IPS-20b (cell line): ENCODE data around the gene ROBO2.

Experiments
- H3K27ac ChIP-seq: one replicate; pipeline ENCODE4 v1.5.1; 2013; ENCODE audit warnings: low read length
- H3K27me3 ChIP-seq: 2 replicates; pipeline ENCODE4 v1.6.1; 2013; ENCODE audit warnings: mild to moderate bottlenecking, low read length, inconsistent platforms; ENCODE audit not compliant: insufficient read depth
- H3K36me3 ChIP-seq: 2 replicates; pipeline ENCODE4 v1.6.1; 2013; ENCODE audit warnings: low read depth, mild to moderate bottlenecking, inconsistent platforms, low read length, moderate library complexity; ENCODE audit not compliant: insufficient read depth
- H3K4me1 ChIP-seq: 2 replicates; pipeline ENCODE4 v1.6.1; 2013; ENCODE audit warnings: mild to moderate bottlenecking, control low read depth, inconsistent platforms, low read length, moderate library complexity; ENCODE audit not compliant: insufficient read depth
- H3K4me3 ChIP-seq: 2 replicates; pipeline ENCODE4 v1.5.1; 2013; ENCODE audit warnings: mild to moderate bottlenecking, low read length, inconsistent platforms
- H3K9ac ChIP-seq: 2 replicates; pipeline ENCODE4 v1.6.1; 2013; ENCODE audit warnings: low read depth, mild to moderate bottlenecking, inconsistent platforms, low read length, moderate library complexity
- H3K9me3 ChIP-seq: 2 replicates; pipeline ENCODE4 v1.6.1; 2013; ENCODE audit warnings: mild to moderate bottlenecking, low read depth, low read length, inconsistent platforms; ENCODE audit not compliant: insufficient read depth

ROBO2 gene, protein sequence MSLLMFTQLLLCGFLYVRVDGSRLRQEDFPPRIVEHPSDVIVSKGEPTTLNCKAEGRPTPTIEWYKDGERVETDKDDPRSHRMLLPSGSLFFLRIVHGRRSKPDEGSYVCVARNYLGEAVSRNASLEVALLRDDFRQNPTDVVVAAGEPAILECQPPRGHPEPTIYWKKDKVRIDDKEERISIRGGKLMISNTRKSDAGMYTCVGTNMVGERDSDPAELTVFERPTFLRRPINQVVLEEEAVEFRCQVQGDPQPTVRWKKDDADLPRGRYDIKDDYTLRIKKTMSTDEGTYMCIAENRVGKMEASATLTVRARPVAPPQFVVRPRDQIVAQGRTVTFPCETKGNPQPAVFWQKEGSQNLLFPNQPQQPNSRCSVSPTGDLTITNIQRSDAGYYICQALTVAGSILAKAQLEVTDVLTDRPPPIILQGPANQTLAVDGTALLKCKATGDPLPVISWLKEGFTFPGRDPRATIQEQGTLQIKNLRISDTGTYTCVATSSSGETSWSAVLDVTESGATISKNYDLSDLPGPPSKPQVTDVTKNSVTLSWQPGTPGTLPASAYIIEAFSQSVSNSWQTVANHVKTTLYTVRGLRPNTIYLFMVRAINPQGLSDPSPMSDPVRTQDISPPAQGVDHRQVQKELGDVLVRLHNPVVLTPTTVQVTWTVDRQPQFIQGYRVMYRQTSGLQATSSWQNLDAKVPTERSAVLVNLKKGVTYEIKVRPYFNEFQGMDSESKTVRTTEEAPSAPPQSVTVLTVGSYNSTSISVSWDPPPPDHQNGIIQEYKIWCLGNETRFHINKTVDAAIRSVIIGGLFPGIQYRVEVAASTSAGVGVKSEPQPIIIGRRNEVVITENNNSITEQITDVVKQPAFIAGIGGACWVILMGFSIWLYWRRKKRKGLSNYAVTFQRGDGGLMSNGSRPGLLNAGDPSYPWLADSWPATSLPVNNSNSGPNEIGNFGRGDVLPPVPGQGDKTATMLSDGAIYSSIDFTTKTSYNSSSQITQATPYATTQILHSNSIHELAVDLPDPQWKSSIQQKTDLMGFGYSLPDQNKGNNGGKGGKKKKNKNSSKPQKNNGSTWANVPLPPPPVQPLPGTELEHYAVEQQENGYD (N-terminal part only)

GRCh38 chr3:77039606-77040171, at the start of gene ROBO2:
Gene ROBO2, plus strand, starts transcription at chr3:77040099. Its CDS starts 687 bp downstream, at chr3:77040786.
- H3K9ac ChIP-seq, result peak within 1 kb of the TSS; percentile 75; the same call in 1 of the 2 replicates

GRCh38 chr3:76990606-76991005, 49.3 kb upstream of the ROBO2 start:
- no peak overlapping the region for H3K27ac ChIP-seq
- H3K9ac ChIP-seq, result no peak overlapping the region
- H3K4me1 ChIP-seq, result no peaks in the 10 kb centered on the region
- no peaks in the 10 kb centered on the region for H3K36me3 ChIP-seq
- no peaks in the 10 kb centered on the region for H3K27me3 ChIP-seq
- H3K9me3 ChIP-seq, result no peaks in the 10 kb centered on the region
- no peak overlapping the region for H3K4me3 ChIP-seq

More at GRCh38 chr3:77039606-77040171, at the start of gene ROBO2:
- Histone ChIP-seq H3K9me3 (no peaks in the 10 kb centered on the region), H3K36me3 (no peaks in the 10 kb centered on the region), H3K27ac (peak within 1 kb of the TSS; percentile 48), H3K4me3 (peak within 1 kb of the TSS; percentile 95), H3K27me3 (peaks cover 35% of the 10 kb centered on the region), H3K4me1 (peaks cover 12% of the 10 kb centered on the region; the same call in 1 of the 2 replicates)

DNA sequence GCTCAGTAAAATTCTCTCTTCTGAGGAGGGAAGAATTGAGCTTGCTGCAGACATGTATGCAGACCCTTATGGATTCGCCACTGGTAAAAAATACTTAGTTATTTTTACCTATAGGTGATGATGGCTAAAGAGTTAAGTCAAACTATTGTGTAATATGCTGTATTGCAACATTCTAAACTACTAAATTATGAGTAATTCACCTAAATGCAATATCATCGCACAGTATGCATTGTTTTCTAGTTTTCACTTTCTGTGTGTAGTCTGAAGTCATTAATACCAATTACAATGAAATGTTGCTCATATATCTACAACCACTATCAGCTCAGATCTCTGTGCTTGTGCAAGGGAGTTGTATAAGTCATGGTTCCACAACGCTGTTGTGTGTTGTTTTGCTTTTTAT, 48.7 kb upstream of the ROBO2 start:
- Histone ChIP-seq H3K4me1 (no peaks in the 10 kb centered on the region), H3K27me3 (no peaks in the 10 kb centered on the region), H3K9me3 (no peaks in the 10 kb centered on the region), H3K27ac (no peak overlapping the region), H3K9ac (no peak overlapping the region), H3K4me3 (no peak overlapping the region), H3K36me3 (no peaks in the 10 kb centered on the region)

GRCh38 chr3:76997733-76998132, 42.2 kb upstream of the ROBO2 start:
- no peaks in the 10 kb centered on the region for H3K27me3 ChIP-seq
- H3K9me3 ChIP-seq, result no peaks in the 10 kb centered on the region
- H3K27ac ChIP-seq, result no peak overlapping the region
- H3K4me1 ChIP-seq, result peaks cover 3% of the 10 kb centered on the region; the same call in 1 of the 2 replicates
- no peaks in the 10 kb centered on the region for H3K36me3 ChIP-seq
- H3K9ac ChIP-seq, result no peak overlapping the region
- H3K4me3 ChIP-seq, result no peak overlapping the region

- Histone ChIP-seq H3K4me1 (peaks cover 3% of the 10 kb centered on the region; the same call in 1 of the 2 replicates), H3K4me3 (no peak overlapping the region), H3K27me3 (no peaks in the 10 kb centered on the region), H3K27ac (no peak overlapping the region), H3K36me3 (no peaks in the 10 kb centered on the region), H3K9me3 (no peaks in the 10 kb centered on the region), H3K9ac (no peak overlapping the region)
Measured at GRCh38 chr3:76998555-76998954, 41.3 kb upstream of the ROBO2 start.

GRCh38 chr3:77001062-77001701, 38.7 kb upstream of the ROBO2 start:
- H3K36me3 ChIP-seq, result no peaks in the 10 kb centered on the region
- no peaks in the 10 kb centered on the region for H3K9me3 ChIP-seq
- peaks cover 3% of the 10 kb centered on the region; the same call in 1 of the 2 replicates for H3K4me1 ChIP-seq
- H3K27ac ChIP-seq, result no peak overlapping the region
- H3K9ac ChIP-seq, result no peak overlapping the region
- H3K27me3 ChIP-seq, result no peaks in the 10 kb centered on the region
- H3K4me3 ChIP-seq, result no peak overlapping the region

- Histone ChIP-seq H3K9ac (0 out of 2 replicates have a peak overlapping the region, but pooled peaks have one; percentile 16), H3K27me3 (no peaks in the 10 kb centered on the region), H3K27ac (no peak overlapping the region), H3K36me3 (no peaks in the 10 kb centered on the region), H3K4me3 (peak overlapping the region; percentile 9; the same call in 1 of the 2 replicates), H3K9me3 (no peaks in the 10 kb centered on the region), H3K4me1 (peaks cover 3% of the 10 kb centered on the region; the same call in 1 of the 2 replicates)
Measured at GRCh38 chr3:77014226-77014625, 25.7 kb upstream of the ROBO2 start.

- Histone ChIP-seq H3K9ac (no peak overlapping the region), H3K36me3 (no peaks in the 10 kb centered on the region), H3K9me3 (no peaks in the 10 kb centered on the region; the same call in 1 of the 2 replicates), H3K4me1 (peaks cover 11% of the 10 kb centered on the region), H3K27me3 (no peaks in the 10 kb centered on the region), H3K4me3 (no peak overlapping the region), H3K27ac (no peak overlapping the region)
Measured at GRCh38 chr3:77025471-77025870, 14.4 kb upstream of the ROBO2 start.

- H3K4me1 ChIP-seq, result peaks cover 11% of the 10 kb centered on the region
- no peak overlapping the region for H3K4me3 ChIP-seq
- H3K27ac ChIP-seq, result no peak overlapping the region
- no peaks in the 10 kb centered on the region for H3K27me3 ChIP-seq
- H3K9ac ChIP-seq, result no peak overlapping the region
- H3K36me3 ChIP-seq, result no peaks in the 10 kb centered on the region
- no peaks in the 10 kb centered on the region; the same call in 1 of the 2 replicates for H3K9me3 ChIP-seq
Measured at GRCh38 chr3:77026904-77027634, 12.8 kb upstream of the ROBO2 start.

DNA sequence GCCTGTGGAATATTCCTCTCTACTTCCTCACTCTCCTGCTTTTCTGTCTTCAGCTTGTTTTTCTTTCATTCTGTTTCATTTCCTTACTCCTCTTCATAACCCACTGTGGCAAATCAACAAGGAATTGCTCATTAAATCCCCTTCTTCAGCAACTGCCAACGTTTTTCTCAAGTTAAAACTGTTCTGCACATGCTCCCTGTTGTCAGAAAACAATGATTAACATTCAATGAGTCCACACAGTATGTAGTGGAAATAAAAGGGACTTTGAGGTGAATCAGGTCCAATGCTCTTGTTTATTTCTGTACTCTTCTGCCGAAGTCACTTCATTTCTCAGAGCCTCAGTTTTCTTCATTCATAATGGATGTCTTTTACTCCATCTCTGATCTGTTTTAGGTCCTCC, 11.9 kb upstream of the ROBO2 start:
- H3K4me1 ChIP-seq, result peaks cover 11% of the 10 kb centered on the region
- no peaks in the 10 kb centered on the region for H3K9me3 ChIP-seq
- no peak overlapping the region for H3K9ac ChIP-seq
- H3K27ac ChIP-seq, result no peak overlapping the region
- no peak overlapping the region for H3K4me3 ChIP-seq
- no peaks in the 10 kb centered on the region for H3K27me3 ChIP-seq
- no peaks in the 10 kb centered on the region for H3K36me3 ChIP-seq
